ENCODE data around the gene ZNF184.
"Not testable (repeated sequence)": the region's sequence is repeated elsewhere in the genome, so short reads cannot be mapped to it uniquely, and the experiment has no call there.

The ZNF184 gene

GRCh38 chr6:27471365-27472115, 1.4 kb downstream of the ZNF184 start:
- DNase-seq (no peak), ATAC-seq (no peak)
- H3K27me3 Mint-ChIP-seq: no peaks in the 10 kb centered on the region
- H3K4me3 Mint-ChIP-seq: peak overlapping the region; percentile 84
- peaks cover 4% of the 10 kb centered on the region for H3K9me3 Mint-ChIP-seq
- H3K36me3 Mint-ChIP-seq (ENCODE audit: low read depth): peaks cover 43% of the 10 kb centered on the region
- peak overlapping the region; percentile 92 for H3K27ac Mint-ChIP-seq
- peaks cover 54% of the 10 kb centered on the region for H3K4me1 Mint-ChIP-seq

GRCh38 chr6:27470023-27470422, 2.9 kb downstream of the ZNF184 start:
- no peaks in the 10 kb centered on the region for H3K27me3 Mint-ChIP-seq
- no peak overlapping the region for H3K4me3 Mint-ChIP-seq
- H3K9me3 Mint-ChIP-seq: peaks cover 4% of the 10 kb centered on the region
- ATAC-seq (no peak), DNase-seq (no peak)
- no peak overlapping the region for H3K27ac Mint-ChIP-seq
- H3K4me1 Mint-ChIP-seq: peaks cover 59% of the 10 kb centered on the region
- H3K36me3 Mint-ChIP-seq (ENCODE audit: low read depth): peaks cover 53% of the 10 kb centered on the region

- DNase-seq (no peak), ATAC-seq (no peak)
- H3K4me1 Mint-ChIP-seq: peaks cover 64% of the 10 kb centered on the region
- H3K36me3 Mint-ChIP-seq (ENCODE audit: low read depth): peaks cover 69% of the 10 kb centered on the region
- H3K9me3 Mint-ChIP-seq: peaks cover 14% of the 10 kb centered on the region
- no peak overlapping the region for H3K4me3 Mint-ChIP-seq
- no peaks in the 10 kb centered on the region for H3K27me3 Mint-ChIP-seq
- no peak overlapping the region for H3K27ac Mint-ChIP-seq
These were observed 4.6 kb downstream of the ZNF184 start for GRCh38 chr6:27468334-27468733.

- ATAC-seq: no peak
- Mint-ChIP-seq H3K9me3 (peaks cover 87% of the 10 kb centered on the region), H3K27me3 (no peaks in the 10 kb centered on the region), H3K4me1 (no peaks in the 10 kb centered on the region), H3K27ac (no peak overlapping the region), H3K36me3 (ENCODE audit: low read depth) (peaks cover 91% of the 10 kb centered on the region), H3K4me3 (no peak overlapping the region)
- DNase-seq: no peak
These were observed 20.4 kb downstream of the ZNF184 start for GRCh38 chr6:27452496-27452897.

GRCh38 chr6:27451660-27452390, 21.1 kb downstream of the ZNF184 start:
- Mint-ChIP-seq H3K36me3 (ENCODE audit: low read depth) (peaks cover 88% of the 10 kb centered on the region), H3K4me3 (no peak overlapping the region), H3K27ac (no peak overlapping the region), H3K4me1 (no peaks in the 10 kb centered on the region), H3K9me3 (peaks cover 84% of the 10 kb centered on the region), H3K27me3 (no peaks in the 10 kb centered on the region)
- ATAC-seq (no peak), DNase-seq (no peak)

GRCh38 chr6:27448456-27448855, 24.4 kb downstream of the ZNF184 start:
- H3K36me3 Mint-ChIP-seq (ENCODE audit: low read depth): peaks cover 57% of the 10 kb centered on the region
- H3K9me3 Mint-ChIP-seq: peaks cover 61% of the 10 kb centered on the region
- no peaks in the 10 kb centered on the region for H3K27me3 Mint-ChIP-seq
- ATAC-seq (no peak), DNase-seq (no peak)
- no peak overlapping the region for H3K27ac Mint-ChIP-seq
- no peaks in the 10 kb centered on the region for H3K4me1 Mint-ChIP-seq
- H3K4me3 Mint-ChIP-seq: no peak overlapping the region

GRCh38 chr6:27442932-27443331, 30.0 kb downstream of the ZNF184 start:
- Mint-ChIP-seq H3K27ac (no peak overlapping the region), H3K27me3 (no peaks in the 10 kb centered on the region), H3K36me3 (ENCODE audit: low read depth) (peaks cover 18% of the 10 kb centered on the region), H3K9me3 (peaks cover 34% of the 10 kb centered on the region), H3K4me3 (no peak overlapping the region), H3K4me1 (no peaks in the 10 kb centered on the region)
- no peak for DNase-seq
- no peak for ATAC-seq

- Mint-ChIP-seq H3K4me1 (no peaks in the 10 kb centered on the region), H3K36me3 (ENCODE audit: low read depth) (peaks cover 13% of the 10 kb centered on the region), H3K9me3 (peaks cover 30% of the 10 kb centered on the region), H3K4me3 (no peak overlapping the region), H3K27me3 (no peaks in the 10 kb centered on the region), H3K27ac (no peak overlapping the region)
- ATAC-seq (no peak), DNase-seq (no peak)
These were observed 31.9 kb downstream of the ZNF184 start for GRCh38 chr6:27441001-27441400.

GRCh38 chr6:27439371-27439770, 33.5 kb downstream of the ZNF184 start:
- Mint-ChIP-seq H3K27me3 (peaks cover 2% of the 10 kb centered on the region), H3K27ac (no peak overlapping the region), H3K36me3 (ENCODE audit: low read depth) (peaks cover 10% of the 10 kb centered on the region), H3K9me3 (peaks cover 27% of the 10 kb centered on the region), H3K4me1 (no peaks in the 10 kb centered on the region), H3K4me3 (no peak overlapping the region)
- DNase-seq (no peak), ATAC-seq (no peak)

- Mint-ChIP-seq H3K4me3 (no peak overlapping the region), H3K27me3 (peaks cover 2% of the 10 kb centered on the region), H3K9me3 (peaks cover 13% of the 10 kb centered on the region), H3K36me3 (ENCODE audit: low read depth) (no peaks in the 10 kb centered on the region), H3K27ac (no peak overlapping the region), H3K4me1 (no peaks in the 10 kb centered on the region)
- DNase-seq: no peak
- no peak for ATAC-seq
These were observed 39.2 kb downstream of the ZNF184 start for GRCh38 chr6:27433714-27434113.

- Mint-ChIP-seq H3K9me3 (peaks cover 7% of the 10 kb centered on the region), H3K4me1 (no peaks in the 10 kb centered on the region), H3K27me3 (no peaks in the 10 kb centered on the region), H3K27ac (no peak overlapping the region), H3K36me3 (ENCODE audit: low read depth) (no peaks in the 10 kb centered on the region), H3K4me3 (no peak overlapping the region)
- ATAC-seq: no peak
- no peak for DNase-seq
These were observed 43.9 kb downstream of the ZNF184 start for GRCh38 chr6:27428966-27429365.

- H3K9me3 Mint-ChIP-seq: peaks cover 7% of the 10 kb centered on the region
- no peaks in the 10 kb centered on the region for H3K36me3 Mint-ChIP-seq (ENCODE audit: low read depth)
- H3K4me1 Mint-ChIP-seq: no peaks in the 10 kb centered on the region
- ATAC-seq (no peak), DNase-seq (no peak)
- H3K27ac Mint-ChIP-seq: no peak overlapping the region
- no peaks in the 10 kb centered on the region for H3K27me3 Mint-ChIP-seq
- H3K4me3 Mint-ChIP-seq: no peak overlapping the region
These were observed 44.4 kb downstream of the ZNF184 start for GRCh38 chr6:27428502-27428901.

GRCh38 chr6:27426045-27426620, 46.8 kb downstream of the ZNF184 start:
- Mint-ChIP-seq H3K27me3 (peaks cover 4% of the 10 kb centered on the region), H3K4me1 (no peaks in the 10 kb centered on the region), H3K9me3 (peaks cover 4% of the 10 kb centered on the region), H3K4me3 (no peak overlapping the region), H3K27ac (no peak overlapping the region), H3K36me3 (ENCODE audit: low read depth) (no peaks in the 10 kb centered on the region)
- no peak for DNase-seq
- no peak for ATAC-seq

- H3K4me1 Mint-ChIP-seq; H3K36me3 Mint-ChIP-seq (ENCODE audit: low read depth); H3K4me3 Mint-ChIP-seq; H3K9me3 Mint-ChIP-seq; H3K27me3 Mint-ChIP-seq; ATAC-seq; DNase-seq; H3K27ac Mint-ChIP-seq: not testable (repeated sequence)
These were observed 48.1 kb downstream of the ZNF184 start for GRCh38 chr6:27424851-27425250.
